C4-2B (cell line): ENCODE data around the gene ZNF593.

Experiments
- H3K27ac ChIP-seq: fragments of 450-650 bp; 2 replicates; pipeline ENCODE4 v1.5.1; 2017
- ZFX ChIP-seq: fragments of 450-650 bp; IDR thresholded peaks from 2 replicates; pipeline ENCODE4 v1.6.1; 2017
- TF ChIP-seq, protein P1 (sequence below): fragments of 450-650 bp; conservative IDR thresholded peaks from 2 replicates; pipeline ENCODE4 v1.5.1; 2017; ENCODE audit warnings: mild to moderate bottlenecking

Gene ZNF593

DNA sequence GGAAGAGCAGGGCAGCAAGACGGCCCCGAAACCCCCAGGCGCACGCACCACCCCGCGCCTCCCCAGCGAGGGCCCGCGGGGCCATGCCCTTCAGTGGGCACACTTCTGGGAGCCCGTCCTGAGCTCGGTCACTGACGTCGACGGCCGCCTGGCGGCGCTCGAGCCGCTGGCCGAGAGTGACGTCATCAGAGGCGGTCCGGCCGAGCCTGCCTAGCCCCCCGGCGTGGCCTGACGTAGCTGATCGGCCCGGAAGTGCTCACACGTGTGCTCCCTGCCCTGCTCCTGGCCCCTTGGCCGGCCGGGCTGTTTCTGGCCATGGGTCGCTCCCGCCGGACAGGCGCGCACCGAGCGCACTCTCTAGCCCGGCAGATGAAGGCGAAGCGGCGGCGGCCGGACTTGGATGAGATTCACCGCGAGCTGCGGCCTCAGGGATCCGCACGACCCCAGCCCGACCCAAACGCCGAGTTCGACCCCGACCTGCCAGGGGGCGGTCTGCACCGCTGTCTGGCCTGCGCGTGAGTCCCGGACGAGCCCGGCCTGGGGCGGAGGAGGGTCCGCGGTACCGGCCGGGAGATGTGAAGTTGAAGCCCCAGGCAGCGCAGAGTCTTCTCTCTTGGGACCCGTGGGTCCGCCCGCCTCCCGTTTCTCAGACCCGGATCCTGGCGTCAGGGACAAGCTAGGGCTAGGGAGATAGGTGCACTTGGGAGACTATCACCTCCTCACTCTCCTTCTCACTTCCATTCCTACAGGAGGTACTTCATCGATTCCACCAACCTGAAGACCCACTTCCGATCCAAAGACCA lies at the start of gene ZNF593:
TSS of gene ZNF593 (plus strand) at position 240 of the 803 bp plus-strand sequence. CDS start at position 316, 76 bp downstream.
- TF ChIP-seq, protein P1, sequence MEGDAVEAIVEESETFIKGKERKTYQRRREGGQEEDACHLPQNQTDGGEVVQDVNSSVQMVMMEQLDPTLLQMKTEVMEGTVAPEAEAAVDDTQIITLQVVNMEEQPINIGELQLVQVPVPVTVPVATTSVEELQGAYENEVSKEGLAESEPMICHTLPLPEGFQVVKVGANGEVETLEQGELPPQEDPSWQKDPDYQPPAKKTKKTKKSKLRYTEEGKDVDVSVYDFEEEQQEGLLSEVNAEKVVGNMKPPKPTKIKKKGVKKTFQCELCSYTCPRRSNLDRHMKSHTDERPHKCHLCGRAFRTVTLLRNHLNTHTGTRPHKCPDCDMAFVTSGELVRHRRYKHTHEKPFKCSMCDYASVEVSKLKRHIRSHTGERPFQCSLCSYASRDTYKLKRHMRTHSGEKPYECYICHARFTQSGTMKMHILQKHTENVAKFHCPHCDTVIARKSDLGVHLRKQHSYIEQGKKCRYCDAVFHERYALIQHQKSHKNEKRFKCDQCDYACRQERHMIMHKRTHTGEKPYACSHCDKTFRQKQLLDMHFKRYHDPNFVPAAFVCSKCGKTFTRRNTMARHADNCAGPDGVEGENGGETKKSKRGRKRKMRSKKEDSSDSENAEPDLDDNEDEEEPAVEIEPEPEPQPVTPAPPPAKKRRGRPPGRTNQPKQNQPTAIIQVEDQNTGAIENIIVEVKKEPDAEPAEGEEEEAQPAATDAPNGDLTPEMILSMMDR = peak; percentile 87
- no peak for TF ChIP-seq ZFX
- peak within 1 kb of the TSS; percentile 86 for H3K27ac ChIP-seq

DNA sequence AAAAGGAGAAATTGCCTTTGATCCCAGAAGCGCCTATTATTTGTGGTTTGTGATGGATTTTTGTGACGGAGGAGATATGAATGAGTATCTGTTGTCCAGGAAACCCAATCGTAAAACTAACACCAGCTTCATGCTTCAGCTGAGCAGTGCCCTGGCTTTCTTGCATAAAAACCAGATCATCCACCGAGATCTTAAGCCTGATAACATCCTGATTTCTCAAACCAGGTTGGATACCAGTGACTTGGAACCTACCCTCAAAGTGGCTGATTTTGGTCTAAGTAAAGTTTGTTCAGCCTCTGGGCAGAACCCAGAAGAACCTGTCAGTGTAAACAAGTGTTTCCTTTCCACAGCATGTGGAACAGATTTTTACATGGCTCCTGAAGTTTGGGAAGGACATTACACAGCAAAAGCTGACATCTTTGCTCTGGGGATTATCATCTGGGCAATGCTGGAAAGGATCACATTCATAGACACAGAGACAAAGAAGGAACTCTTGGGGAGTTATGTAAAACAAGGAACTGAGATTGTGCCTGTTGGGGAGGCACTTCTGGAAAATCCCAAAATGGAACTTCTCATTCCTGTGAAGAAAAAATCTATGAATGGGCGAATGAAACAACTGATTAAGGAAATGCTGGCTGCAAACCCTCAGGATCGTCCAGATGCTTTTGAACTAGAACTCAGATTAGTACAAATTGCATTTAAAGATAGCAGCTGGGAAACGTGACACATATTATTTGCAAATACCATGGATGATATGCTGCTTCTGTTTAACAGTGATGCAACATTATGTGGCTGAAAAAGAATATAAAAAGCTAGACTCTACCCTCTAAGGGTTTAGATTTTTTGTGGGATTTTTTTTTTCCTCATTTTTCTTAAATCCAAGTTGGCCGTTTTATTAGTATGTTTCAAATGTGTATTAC lies 47.6 kb upstream of the ZNF593 start:
- TF ChIP-seq, protein P1 = no peak
- no peak for TF ChIP-seq ZFX
- H3K27ac ChIP-seq = no peak overlapping the region; the same call in 1 of the 2 replicates

DNA sequence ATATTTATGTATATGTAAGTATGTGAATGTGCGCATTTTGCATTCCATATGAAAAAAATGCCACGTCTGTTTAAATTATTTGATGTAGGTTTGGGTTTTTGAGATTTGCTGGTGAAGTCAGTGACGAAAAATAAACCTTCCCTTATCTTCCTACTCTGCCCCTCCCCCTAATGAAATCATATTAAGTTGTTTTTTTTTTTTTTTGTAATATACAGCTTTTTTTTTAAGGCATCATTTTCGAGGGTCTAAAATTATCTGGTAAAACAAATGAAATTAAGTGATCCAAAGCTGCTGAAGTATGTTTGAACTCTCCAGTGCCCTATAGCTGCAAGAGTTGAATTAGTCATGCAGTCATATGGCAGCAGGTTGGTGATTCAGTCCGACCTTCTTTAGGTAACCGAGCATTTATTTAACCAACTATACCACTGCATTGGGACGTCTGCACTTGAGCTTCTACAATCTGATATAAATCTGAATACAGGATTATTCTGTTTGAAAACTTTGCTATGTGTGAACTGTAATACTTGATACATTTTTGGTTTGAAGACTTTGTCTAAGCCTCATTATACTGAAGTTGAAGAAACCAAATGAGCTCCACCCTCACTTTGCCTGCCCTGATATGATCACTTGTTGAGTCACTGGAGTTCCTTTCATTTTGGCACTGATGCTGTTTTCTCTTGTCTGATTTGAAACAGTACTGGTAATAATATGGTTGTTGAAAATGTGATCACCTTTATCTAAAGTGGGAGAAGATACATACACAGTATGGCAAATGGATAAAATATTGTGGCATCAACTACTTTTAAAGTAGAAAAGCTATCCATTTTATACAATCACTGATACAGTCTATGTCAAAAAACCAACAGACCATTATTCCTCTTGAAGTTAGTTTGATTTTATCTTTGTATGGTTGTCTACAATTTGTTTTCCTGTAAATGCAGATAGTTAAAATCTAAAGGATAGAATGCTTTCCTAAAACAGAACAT lies 46.4 kb upstream of the ZNF593 start:
- no peak overlapping the region for H3K27ac ChIP-seq
- TF ChIP-seq, protein P1 = no peak
- TF ChIP-seq ZFX = no peak

DNA sequence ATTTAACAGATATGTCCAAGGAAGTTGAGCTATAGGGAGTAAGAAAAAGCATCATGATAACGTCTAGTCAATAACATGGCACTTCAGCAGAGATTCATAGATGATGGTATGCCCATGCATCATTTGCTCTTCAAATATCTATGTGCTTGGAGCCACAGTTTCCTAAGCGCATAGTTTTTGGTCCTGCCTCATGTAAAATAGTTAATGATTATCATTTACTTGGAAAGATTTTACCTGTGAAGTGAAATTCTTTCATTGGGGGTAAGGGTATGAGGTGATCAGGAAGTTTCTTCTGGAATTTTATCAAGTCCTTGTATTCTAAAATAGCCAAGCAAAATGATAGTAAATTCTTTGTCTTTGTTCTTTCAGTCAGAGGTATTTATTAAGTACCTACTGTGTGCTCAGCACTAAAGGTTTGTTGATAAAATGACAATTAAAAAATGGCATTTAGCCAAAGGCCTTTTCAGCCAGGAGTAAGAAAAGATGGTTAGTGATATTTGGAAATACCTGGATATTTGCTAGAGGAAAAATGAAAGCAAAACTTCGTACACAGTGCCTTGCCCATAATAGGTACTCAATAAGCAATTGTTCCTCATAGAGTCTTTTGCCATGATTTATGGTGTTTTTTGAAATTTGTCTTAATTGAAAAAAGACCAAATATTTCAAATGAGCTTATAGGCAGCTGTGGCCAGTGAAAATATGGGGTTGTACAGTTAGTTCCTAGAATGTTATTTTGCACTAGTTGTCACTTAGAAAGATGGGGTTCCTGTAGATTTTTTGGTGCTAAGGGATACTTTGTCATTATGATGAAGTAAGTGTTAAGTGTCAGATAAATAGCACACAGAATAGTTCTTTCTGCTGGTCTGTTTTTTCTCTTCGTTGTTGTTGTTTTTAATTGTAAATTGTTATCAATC lies 45.0 kb upstream of the ZNF593 start:
- H3K27ac ChIP-seq = no peak overlapping the region
- TF ChIP-seq ZFX = no peak
- TF ChIP-seq, protein P1 = no peak

DNA sequence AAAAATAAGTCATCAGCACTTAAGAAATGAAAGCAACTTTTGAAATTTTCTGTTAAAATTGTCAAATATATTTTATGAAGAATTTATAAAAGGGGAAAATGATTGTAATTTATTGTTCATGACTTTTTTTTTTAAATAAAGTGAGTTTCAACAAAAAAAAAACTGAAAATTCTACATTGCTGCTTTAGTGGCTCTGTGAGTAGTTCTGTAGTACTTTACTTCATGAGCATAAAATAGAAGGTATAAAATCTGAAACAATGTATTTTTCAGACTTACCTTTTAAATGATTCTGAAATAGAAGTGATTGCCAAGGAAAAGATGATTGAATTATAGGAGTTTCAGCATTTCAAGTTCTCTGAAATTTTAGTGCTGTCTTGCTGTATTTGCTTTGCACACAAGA lies 44.3 kb upstream of the ZNF593 start:
- TF ChIP-seq, protein P1 = no peak
- no peak for TF ChIP-seq ZFX
- H3K27ac ChIP-seq = no peak overlapping the region

DNA sequence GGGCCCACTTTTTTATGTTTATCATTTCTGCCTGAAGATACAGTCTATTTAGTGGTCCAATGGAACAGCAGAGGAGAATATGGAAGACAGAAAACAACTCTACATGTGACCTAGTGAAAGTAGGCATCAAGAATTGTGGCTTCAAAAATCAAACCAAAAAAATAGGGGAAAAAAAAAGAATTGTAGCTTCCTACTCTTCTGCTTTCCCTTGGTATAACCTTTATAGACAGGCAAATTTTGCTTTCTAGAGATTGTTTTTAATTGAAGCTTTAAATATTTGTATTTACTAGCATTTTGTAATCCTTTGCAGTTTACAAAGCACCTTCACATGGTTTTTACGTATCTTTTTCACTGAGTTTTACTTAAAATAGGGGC lies 43.8 kb upstream of the ZNF593 start:
- H3K27ac ChIP-seq = no peak overlapping the region
- no peak for TF ChIP-seq ZFX
- TF ChIP-seq, protein P1 = no peak
